ENCODE data around the gene TUBB6.

The TUBB6 gene

GRCh38 chr18:12271376-12272235 is 36.4 kb upstream of the TUBB6 start (continued):
- TF ChIP-seq PRDM1 (tag by site-specific recombination; IDR thresholded peaks at IDR 0.05) = peak; percentile 47; the same call in 1 of the 2 replicates
- peak; percentile 74 for TF ChIP-seq ZXDB (tag by site-specific recombination; IDR thresholded peaks at IDR 0.05)
- no peak for TF ChIP-seq ZNF26 (tag by site-specific recombination; IDR thresholded peaks at IDR 0.05)
- TF ChIP-seq ZEB2 (tag by site-specific recombination; IDR thresholded peaks at IDR 0.05) = peak; percentile 36; the same call in 1 of the 2 replicates
- TF ChIP-seq ZBTB17 (tag by site-specific recombination; IDR thresholded peaks at IDR 0.05) = 0 out of 2 replicates have a peak, but pooled peaks have one; percentile 26
- peak; percentile 26; the same call in 1 of the 2 replicates for TF ChIP-seq KLF16 (tag by site-specific recombination; IDR thresholded peaks at IDR 0.05)

- Histone ChIP-seq H3K4me3 (ENCODE audit: low read depth, low read length) (no peak overlapping the region), H3K9me3 (ENCODE audit: control insufficient read depth, insufficient read depth, low read depth, low read length) (no peaks in the 10 kb centered on the region), H3K36me3 (ENCODE audit: control insufficient read depth in 2 of 2, insufficient read depth in 1 of 2, low read length in 2 of 2) (no peaks in the 10 kb centered on the region), H3K4me1 (ENCODE audit: control insufficient read depth, insufficient read depth, low read length) (no peaks in the 10 kb centered on the region), H3K27ac (ENCODE audit: extremely low read depth, low read depth, low read length) (no peak overlapping the region)
- ChIA-PET CTCF (interaction anchor here (0.7 to 1.5 kb wide), 4 partner anchors 8 to 53 kb away, joined by 3 to 4 read pairs (median 3); no protein-coding TSS in a partner anchor), POLR2A (interaction anchor here (0.5 kb wide), 1 partner anchor 609 kb away, joined by 4 read pairs; no protein-coding TSS in a partner anchor)
- TF ChIP-seq ZNF768 (tag by site-specific recombination; IDR thresholded peaks at IDR 0.05) = 0 out of 2 replicates have a peak, but pooled peaks have one; percentile 26
- TF ChIP-seq, protein P1, sequence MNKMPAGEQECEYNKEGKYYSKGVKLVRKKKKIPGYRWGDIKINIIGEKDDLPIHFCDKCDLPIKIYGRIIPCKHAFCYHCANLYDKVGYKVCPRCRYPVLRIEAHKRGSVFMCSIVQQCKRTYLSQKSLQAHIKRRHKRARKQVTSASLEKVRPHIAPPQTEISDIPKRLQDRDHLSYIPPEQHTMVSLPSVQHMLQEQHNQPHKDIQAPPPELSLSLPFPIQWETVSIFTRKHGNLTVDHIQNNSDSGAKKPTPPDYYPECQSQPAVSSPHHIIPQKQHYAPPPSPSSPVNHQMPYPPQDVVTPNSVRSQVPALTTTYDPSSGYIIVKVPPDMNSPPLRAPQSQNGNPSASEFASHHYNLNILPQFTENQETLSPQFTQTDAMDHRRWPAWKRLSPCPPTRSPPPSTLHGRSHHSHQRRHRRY (tag by site-specific recombination; IDR thresholded peaks at IDR 0.05) = no peak
These were observed 33.2 kb upstream of the TUBB6 start for GRCh38 chr18:12274793-12275192.

DNA sequence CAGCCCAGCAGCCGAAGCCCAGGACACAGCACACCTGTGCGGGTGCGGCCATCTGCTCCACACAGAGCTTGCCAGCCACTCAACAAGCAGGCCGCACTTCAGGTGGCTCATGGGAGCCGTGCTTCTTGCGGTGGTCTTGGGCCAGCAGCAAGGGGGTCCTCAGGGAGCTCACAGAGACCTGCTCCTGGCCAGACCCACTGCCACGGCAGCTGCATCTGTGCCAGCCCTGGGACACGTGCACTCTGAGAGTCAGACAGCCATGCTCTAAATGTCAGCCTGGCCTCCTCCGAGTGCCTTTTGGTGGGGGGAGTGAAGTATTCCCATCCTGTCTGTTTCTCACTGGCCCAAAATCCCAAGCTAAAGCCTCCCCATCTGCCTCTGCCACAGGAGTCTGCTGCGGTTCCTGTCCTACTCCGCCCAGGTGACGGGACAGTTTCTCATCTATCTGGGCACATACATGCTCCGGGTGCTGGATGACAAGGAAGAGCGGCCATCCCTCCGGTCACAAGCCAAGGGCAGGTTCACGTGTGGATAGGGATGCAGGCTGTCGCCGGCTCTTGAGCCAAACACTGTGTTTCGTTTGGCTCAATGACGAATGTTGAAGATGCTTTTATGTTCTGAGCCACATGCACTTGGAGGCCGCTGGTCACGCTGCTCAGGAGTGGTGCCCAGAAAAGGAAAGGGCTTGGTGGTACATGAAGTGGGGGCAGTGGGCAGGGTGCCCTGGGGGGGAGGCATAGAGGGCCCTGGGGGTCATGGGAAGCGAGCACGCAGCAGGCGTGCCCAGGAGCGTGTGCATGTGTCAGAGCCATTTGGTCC is 31.1 kb upstream of the TUBB6 start:
- no peaks in the 10 kb centered on the region for H3K36me3 ChIP-seq (ENCODE audit: control insufficient read depth in 2 of 2, insufficient read depth in 1 of 2, low read length in 2 of 2)
- POLR2A ChIA-PET = interaction anchor here (0.5 to 1.3 kb wide), 5 partner anchors 11 to 685 kb away, joined by 3 to 8 read pairs (median 5); partner anchors contain the start of gene AFG3L2
- CTCF ChIA-PET = interaction anchor here (1.8 to 2.5 kb wide), 3 partner anchors 11 to 21 kb away, joined by 7 to 13 read pairs (median 8); no protein-coding TSS in a partner anchor
- no peak overlapping the region for H3K27ac ChIP-seq (ENCODE audit: extremely low read depth, low read depth, low read length)
- no peak overlapping the region for H3K4me3 ChIP-seq (ENCODE audit: low read depth, low read length)
- no peaks in the 10 kb centered on the region for H3K4me1 ChIP-seq (ENCODE audit: control insufficient read depth, insufficient read depth, low read length)
- TF ChIP-seq ZFP69B (tag by site-specific recombination; IDR thresholded peaks at IDR 0.05) (no peak), ZNF266 (tag by site-specific recombination; IDR thresholded peaks at IDR 0.05; ENCODE audit: low read depth) (no peak), ZIC2 (tag by site-specific recombination; IDR thresholded peaks at IDR 0.05) (no peak), ZNF561 (tag by site-specific recombination; IDR thresholded peaks at IDR 0.05; ENCODE audit: borderline replicate concordance) (no peak), REPIN1 (tag by site-specific recombination; IDR thresholded peaks at IDR 0.05; ENCODE audit: low read depth) (no peak), ZNF792 (tag by site-specific recombination; IDR thresholded peaks at IDR 0.05) (no peak), ZNF555 (tag by site-specific recombination; conservative IDR thresholded peaks at IDR 0.05) (no peak), SP3 (tag by site-specific recombination; IDR thresholded peaks at IDR 0.05) (no peak), YY1 (tag by site-specific recombination; IDR thresholded peaks at IDR 0.05) (no peak), ZNF843 (tag by site-specific recombination; IDR thresholded peaks at IDR 0.05) (no peak), ZNF571 (tag by site-specific recombination; IDR thresholded peaks at IDR 0.05) (no peak)
- H3K9me3 ChIP-seq (ENCODE audit: control insufficient read depth, insufficient read depth, low read depth, low read length) = no peaks in the 10 kb centered on the region
